GM11168 (cell line): ENCODE measurements around the gene BTBD6.
"Not testable (repeated sequence)": the region's sequence is repeated elsewhere in the genome, so short reads cannot be mapped to it uniquely, and the experiment has no call there.

ENCODE experiments used
- in situ Hi-C: fragments of 300-500 bp; cut with MboI; formaldehyde crosslinking; loops from one replicate; pipeline ENCODE4 v1.12.0; 2022; ENCODE audit warnings: low sequenced_read_pairs; ENCODE audit not compliant: unreplicated experiment

The BTBD6 gene

DNA sequence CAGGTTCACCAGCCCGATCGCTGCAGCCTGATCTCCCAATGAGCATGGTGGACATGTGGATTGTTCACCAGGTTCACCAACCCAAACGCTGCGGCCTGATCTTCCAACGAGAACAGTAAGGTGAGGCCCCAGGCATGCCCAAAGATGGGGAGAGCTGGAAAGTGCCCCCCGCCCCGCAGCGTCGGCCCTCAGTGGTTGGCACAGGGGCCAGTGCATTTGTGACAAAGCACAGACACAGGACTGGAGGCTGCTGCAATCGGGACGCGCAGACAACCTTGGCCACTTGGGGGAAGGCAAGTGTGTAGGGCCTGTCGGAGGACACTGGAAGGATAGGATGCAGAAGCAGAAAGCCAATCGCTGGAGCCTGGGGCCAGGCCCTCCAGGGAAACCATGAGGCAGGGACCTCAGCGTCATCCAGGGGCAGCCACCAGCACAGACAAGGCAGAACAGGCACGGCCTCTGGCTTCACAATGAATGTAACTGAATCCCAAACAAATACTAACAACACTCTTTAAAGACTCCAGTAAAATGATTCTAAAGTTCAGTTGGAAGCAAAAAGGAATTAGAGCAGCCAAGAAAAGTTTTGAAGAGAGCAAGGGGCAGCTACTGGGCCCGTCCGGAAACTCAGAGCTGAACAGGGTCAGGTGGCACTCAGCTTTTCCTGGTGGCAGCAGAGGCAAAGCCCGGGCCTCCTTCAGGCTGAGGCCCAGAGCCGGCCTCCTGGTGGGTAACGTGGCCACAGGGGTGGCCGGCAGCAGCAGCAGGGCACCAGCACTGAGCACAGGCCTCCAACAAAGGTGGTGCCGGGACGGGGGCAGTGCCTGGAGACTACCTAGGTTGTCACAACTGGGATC, 39.1 kb downstream of the BTBD6 start:
- in situ Hi-C loops: no loop called here

DNA sequence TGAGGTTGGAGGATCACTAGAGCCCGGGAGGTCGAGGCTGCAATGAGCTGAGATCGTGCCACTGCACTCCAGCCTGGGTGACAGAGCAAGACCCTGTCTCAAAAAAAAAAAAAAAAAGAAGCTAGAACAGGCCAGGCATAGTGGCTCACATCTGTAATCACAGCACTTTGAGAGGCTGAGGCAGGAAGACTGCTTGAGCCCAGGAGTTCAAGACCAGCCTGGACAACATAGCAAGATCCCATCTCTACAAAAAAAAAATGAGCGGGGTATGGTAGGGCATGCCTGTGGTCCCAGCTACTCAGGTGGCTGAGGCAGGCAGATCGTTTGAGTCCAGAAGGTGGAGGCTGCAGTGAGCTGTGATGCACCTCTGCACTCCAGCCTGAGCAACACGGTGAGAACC, 40.6 kb downstream of the BTBD6 start:
- in situ Hi-C loops: not testable (repeated sequence)

DNA sequence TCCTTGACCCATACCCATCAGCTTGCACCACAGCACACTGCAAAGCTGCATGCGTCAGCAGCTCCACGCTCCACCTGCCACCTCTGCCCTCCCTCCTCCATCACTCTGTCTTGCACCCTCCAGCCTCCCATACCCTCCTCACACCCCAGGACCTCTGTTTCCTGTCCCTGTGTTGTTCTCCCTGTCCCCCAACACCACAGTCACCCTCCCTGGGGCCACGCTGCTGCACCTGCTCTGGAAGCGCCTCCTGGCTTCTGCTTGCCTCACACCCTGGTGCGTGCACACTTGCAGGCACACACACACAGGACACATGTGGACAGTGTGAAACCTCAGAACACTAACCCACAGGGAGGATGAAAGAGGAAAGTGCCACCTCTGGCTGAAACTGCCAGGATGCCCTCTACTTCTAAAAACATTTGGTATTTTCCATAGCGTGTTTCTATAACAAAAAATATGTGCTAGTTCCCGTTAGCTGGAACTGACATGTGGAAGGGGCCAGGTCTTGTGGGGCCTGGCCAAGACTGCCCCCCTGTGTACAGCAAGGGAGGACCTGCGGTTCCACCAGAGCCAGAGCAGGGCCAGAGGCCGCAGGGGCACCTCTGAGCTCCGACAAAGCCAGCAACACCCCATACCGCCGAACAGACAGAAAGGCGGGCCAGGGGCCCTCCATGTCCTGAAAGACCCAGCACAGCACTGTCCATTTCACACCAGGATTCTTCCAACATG, 42.5 kb downstream of the BTBD6 start:
- in situ Hi-C loops: no loop called here

DNA sequence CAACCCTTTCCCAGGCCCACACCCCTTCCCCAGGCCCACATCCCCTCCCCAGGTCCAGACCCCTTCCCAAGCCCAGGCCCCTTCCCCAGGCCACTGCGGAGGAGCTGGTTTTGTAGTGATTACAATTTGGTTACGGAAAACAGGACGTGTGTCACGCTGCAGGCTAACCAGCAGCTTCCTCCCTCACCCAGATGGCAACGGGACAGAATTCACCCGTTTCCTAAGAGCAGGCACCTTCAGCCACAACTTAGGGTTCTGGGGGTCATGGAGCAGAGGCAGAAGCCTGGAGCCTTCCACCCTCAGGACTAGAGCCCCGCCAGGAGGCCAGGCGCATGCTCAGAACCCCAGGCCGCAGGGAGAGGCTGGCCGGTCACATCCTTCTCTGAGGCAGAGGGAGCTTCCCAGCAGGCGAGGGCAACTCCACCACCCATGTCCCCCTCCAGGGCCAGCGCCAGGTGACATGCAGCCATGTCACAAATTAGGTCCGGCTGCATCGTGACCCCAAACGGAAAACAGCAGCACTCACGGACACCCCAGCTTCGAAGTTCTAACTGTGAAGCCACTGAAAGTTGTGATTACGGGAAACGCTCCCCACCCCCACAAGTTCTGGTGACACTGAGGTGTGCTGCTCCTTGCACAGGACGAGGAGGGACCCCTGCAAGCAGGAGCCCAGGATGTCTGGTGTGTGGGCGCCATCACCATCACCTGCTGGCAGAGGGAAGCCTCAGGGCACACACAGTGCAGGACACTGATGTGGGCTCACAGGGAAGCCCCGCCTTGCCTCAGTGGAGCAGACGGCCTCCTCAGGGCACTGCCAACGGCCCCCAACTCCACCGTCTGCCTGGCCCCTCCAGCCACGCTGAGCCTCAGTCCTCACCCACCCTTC, 44.7 kb downstream of the BTBD6 start:
- in situ Hi-C loops: no loop called here

- in situ Hi-C loops: no loop called here
Measured at GRCh38 chr14:105294142-105294597, 45.8 kb downstream of the BTBD6 start.

DNA sequence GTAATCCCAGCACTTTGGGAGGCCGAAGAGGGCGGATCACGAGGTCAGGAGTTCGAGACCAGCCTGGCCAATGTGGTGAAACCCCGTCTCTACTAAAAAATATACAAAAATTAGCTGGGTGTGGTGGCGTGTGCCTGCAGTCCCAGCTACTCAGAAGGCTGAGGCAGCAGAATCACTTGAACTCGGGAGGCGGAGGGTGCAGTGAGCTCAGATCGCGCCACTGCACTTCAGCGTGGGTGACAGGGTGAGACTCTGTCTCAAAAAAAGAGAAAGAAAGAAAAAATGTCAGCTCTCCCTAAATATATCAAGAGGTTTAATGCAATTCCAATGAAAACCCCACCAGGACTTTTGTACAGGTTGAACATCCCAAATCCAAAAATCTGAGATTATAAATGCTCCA, 49.0 kb downstream of the BTBD6 start:
- in situ Hi-C loops: not testable (repeated sequence)

DNA sequence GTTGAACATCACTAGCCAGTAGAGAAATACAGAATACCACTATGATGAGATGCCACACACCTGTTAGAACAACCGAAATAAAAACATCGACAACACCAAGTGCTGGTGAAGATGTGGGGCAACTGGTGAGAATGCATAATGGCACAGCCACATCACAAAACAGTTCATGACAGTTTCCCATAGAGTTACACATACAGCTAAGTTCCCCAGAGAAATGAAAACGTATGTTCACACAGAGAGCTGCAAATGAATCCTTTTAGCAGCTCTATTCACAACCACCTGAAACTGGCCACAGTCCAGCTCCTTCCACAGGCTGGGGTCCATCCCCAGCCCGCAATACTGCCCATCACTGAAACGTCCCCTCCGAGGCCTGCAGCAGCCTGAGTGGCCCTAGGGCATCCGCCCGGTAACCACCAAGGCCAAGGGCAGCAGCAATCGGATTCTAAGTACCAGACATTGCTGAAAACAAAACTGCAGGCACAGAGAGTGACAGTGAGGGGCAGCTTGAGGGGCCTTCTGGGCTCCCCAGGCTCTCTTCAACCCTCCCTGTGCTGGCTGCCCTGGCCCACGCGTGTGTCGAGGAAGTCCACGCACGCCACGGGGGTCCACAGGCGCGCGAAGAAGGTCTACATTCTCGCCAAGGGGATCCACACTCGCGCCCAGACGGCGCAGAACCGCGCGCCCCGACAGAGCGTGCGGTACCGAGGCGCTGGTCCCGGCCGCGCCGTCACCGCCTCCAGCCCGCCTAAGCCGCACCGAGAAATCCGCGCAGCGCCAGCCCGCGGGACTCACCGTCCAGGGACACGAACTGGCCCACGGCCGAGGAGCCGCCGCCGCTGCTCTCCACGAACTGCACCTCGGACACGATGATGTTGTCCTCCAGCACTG, 51.6 kb downstream of the BTBD6 start:
- in situ Hi-C loops: no loop called here
